IMR-90 (cell line): Measurements from ENCODE around the gene GRIN2A. TPM values are rescaled to one million over a fixed set of nuclear protein-coding genes. Genes with fewer than 3 reads are reported as not detected.

Experiments
- ATAC-seq: fragments of 200-7000 bp; cut with Tn5 transposase; 2 replicates; pipeline ENCODE4 v1.9.1; 2020; ENCODE audit warnings: low read depth, mild to moderate bottlenecking, moderate library complexity
- BruUV-seq: library from RNA; stranded (reverse); fragments of 400-500 nt; replicated peaks from 2 replicates; lab custom pipeline; 2021; lab: Mats Ljungman, UMichigan
- CTCF ChIA-PET: fragments of 300-600 bp; formaldehyde crosslinking; extraction: SDS; loops from one replicate; lab custom pipeline; 2021; ENCODE audit warnings: antibody characterized with exemption; lab: Yijun Ruan, JAX
- POLR2A ChIA-PET: fragments of 300-600 bp; sonication (Branson Sonifier 250); formaldehyde crosslinking; loops from one replicate; lab custom pipeline; 2022; ENCODE audit warnings: antibody characterized with exemption; ENCODE audit not compliant: unreplicated experiment; lab: Charles Lee
- DNase-seq: peaks from one replicate; pipeline ENCODE4 v3.0.0; 2013
- H2AFZ ChIP-seq: replicated peaks from 2 replicates; pipeline ENCODE3; 2013; ENCODE audit warnings: low read length, mild to moderate bottlenecking; ENCODE audit not compliant: poor library complexity
- H2AK5ac ChIP-seq: 2 replicates; pipeline ENCODE4 v1.6.1; 2013; ENCODE audit warnings: low read depth, low read length, inconsistent platforms
- H2AK9ac ChIP-seq: replicated peaks from 2 replicates; pipeline ENCODE3; 2013; ENCODE audit warnings: mild to moderate bottlenecking, low read depth, low read length, moderate library complexity; ENCODE audit not compliant: poor library complexity
- H2BK120ac ChIP-seq: 2 replicates; pipeline ENCODE4 v1.6.1; 2013; ENCODE audit warnings: low read depth, low read length, inconsistent platforms
- H2BK15ac ChIP-seq: 3 replicates; pipeline ENCODE4 v1.6.1; 2013; ENCODE audit warnings: low read depth, low read length, inconsistent platforms
- H2BK20ac ChIP-seq: 2 replicates; pipeline ENCODE4 v1.6.1; 2013; ENCODE audit warnings: low read depth, mild to moderate bottlenecking, inconsistent platforms, low read length, moderate library complexity
- H2BK5ac ChIP-seq: 2 replicates; pipeline ENCODE4 v1.6.1; 2013; ENCODE audit warnings: mild to moderate bottlenecking, low read depth, low read length, inconsistent platforms; ENCODE audit not compliant: poor library complexity, severe bottlenecking
- H3K14ac ChIP-seq: replicated peaks from 2 replicates; pipeline ENCODE4 v1.6.1; 2013; ENCODE audit warnings: low read depth, low read length, inconsistent platforms
- H3K18ac ChIP-seq: 2 replicates; pipeline ENCODE4 v1.6.1; 2013; ENCODE audit warnings: low read depth, low read length, control low read depth
- H3K23ac ChIP-seq: 2 replicates; pipeline ENCODE4 v1.6.1; 2013; ENCODE audit warnings: low read depth, low read length, inconsistent platforms
- H3K27ac ChIP-seq: 2 replicates; pipeline ENCODE4 v1.5.1; 2013; ENCODE audit warnings: mild to moderate bottlenecking, control low read depth, low read length; ENCODE audit not compliant: insufficient read depth
- H3K27me3 ChIP-seq: 2 replicates; pipeline ENCODE4 v1.6.1; 2013; ENCODE audit warnings: low read length; ENCODE audit not compliant: control insufficient read depth, insufficient read depth
- H3K36me3 ChIP-seq: 2 replicates; pipeline ENCODE4 v1.6.1; 2013; ENCODE audit warnings: low read length, mixed read lengths; ENCODE audit not compliant: control insufficient read depth, insufficient read depth
- H3K4ac ChIP-seq: 2 replicates; pipeline ENCODE4 v1.6.1; 2013; ENCODE audit warnings: low read depth, low read length, inconsistent platforms
- H3K4me1 ChIP-seq: 2 replicates; pipeline ENCODE4 v1.6.1; 2013; ENCODE audit warnings: low read length, mixed read lengths; ENCODE audit not compliant: control insufficient read depth, insufficient read depth
- H3K4me2 ChIP-seq: 2 replicates; pipeline ENCODE4 v1.6.1; 2013; ENCODE audit warnings: low read depth, mild to moderate bottlenecking, control low read depth, low read length, moderate library complexity
- H3K4me3 ChIP-seq: 2 replicates; pipeline ENCODE4 v1.5.1; 2013; ENCODE audit warnings: low read depth, mild to moderate bottlenecking, control low read depth, low read length, moderate library complexity; ENCODE audit not compliant: insufficient read depth
- H3K56ac ChIP-seq: 2 replicates; pipeline ENCODE4 v1.6.1; 2013; ENCODE audit warnings: low read length, inconsistent platforms; ENCODE audit not compliant: insufficient read depth; ENCODE audit errors: extremely low read depth
- H3K79me1 ChIP-seq, 2 experiments: 2 replicates each; pipeline ENCODE4 v1.6.1; 2013; ENCODE audit warnings: low read length in 2 of 2, inconsistent platforms in 1 of 2, low read depth in 1 of 2
- H3K9ac ChIP-seq: 2 replicates; pipeline ENCODE4 v1.6.1; 2013; ENCODE audit warnings: low read depth, low read length, control low read depth
- H3K9me1 ChIP-seq: 2 replicates; pipeline ENCODE4 v1.6.1; 2013; ENCODE audit warnings: low read length, inconsistent platforms; ENCODE audit not compliant: insufficient read depth
- H3K9me3 ChIP-seq: 2 replicates; pipeline ENCODE4 v1.6.1; 2013; ENCODE audit warnings: low read length; ENCODE audit not compliant: control insufficient read depth, insufficient read depth
- H4K20me1 ChIP-seq: 2 replicates; pipeline ENCODE4 v1.6.1; 2013; ENCODE audit warnings: low read length, inconsistent platforms; ENCODE audit not compliant: insufficient read depth
- H4K5ac ChIP-seq: 2 replicates; pipeline ENCODE4 v1.6.1; 2013; ENCODE audit warnings: mild to moderate bottlenecking, low read depth, low read length, control low read depth
- H4K8ac ChIP-seq, 2 experiments: 2 replicates each; pipeline ENCODE4 v1.6.1; 2013; ENCODE audit warnings: low read depth in 2 of 2, low read length in 2 of 2, control low read depth in 1 of 2, inconsistent platforms in 1 of 2
- H4K91ac ChIP-seq: 2 replicates; pipeline ENCODE4 v1.6.1; 2013; ENCODE audit warnings: low read depth, low read length, inconsistent platforms; ENCODE audit not compliant: insufficient read depth
- BHLHE40 ChIP-seq: fragments of 150-350 bp; IDR thresholded peaks from 2 replicates; pipeline ENCODE4 v1.6.1; 2016; ENCODE audit warnings: mild to moderate bottlenecking, low read depth, low read length
- CEBPB ChIP-seq: IDR thresholded peaks from 2 replicates; pipeline ENCODE4 v1.6.1; 2012; ENCODE audit warnings: low read depth, low read length, improper control_type of control experiment
- FOS ChIP-seq: fragments of 150-350 bp; IDR thresholded peaks from 2 replicates; pipeline ENCODE4 v1.6.1; 2016; ENCODE audit warnings: low read depth, low read length
- MAZ ChIP-seq: IDR thresholded peaks from 2 replicates; pipeline ENCODE4 v1.6.1; 2012; ENCODE audit warnings: low read depth, mild to moderate bottlenecking, low read length, improper control_type of control experiment, moderate library complexity, borderline replicate concordance
- MXI1 ChIP-seq: IDR thresholded peaks from 2 replicates; pipeline ENCODE4 v1.6.1; 2012; ENCODE audit warnings: low read depth, mild to moderate bottlenecking, low read length, moderate library complexity, borderline replicate concordance
- RAD21 ChIP-seq: IDR thresholded peaks from 2 replicates; pipeline ENCODE4 v1.6.1; 2012; ENCODE audit warnings: low read length, improper control_type of control experiment
- RCOR1 ChIP-seq: IDR thresholded peaks from 2 replicates; pipeline ENCODE4 v1.6.1; 2012; ENCODE audit warnings: mild to moderate bottlenecking, low read length, improper control_type of control experiment; ENCODE audit not compliant: insufficient replicate concordance
- RFX5 ChIP-seq: IDR thresholded peaks from 2 replicates; pipeline ENCODE4 v1.8.0; 2012; ENCODE audit warnings: low read depth, mild to moderate bottlenecking, low read length, moderate library complexity
- SMC3 ChIP-seq: fragments of 150-350 bp; IDR thresholded peaks from 2 replicates; pipeline ENCODE4 v1.6.1; 2016; ENCODE audit warnings: low read depth, mild to moderate bottlenecking, antibody characterized with exemption, low read length, moderate library complexity
- WGBS, 2 experiments: methylation state at CpG; one replicate each; pipeline versions ENCODE4 v1.1.5 to v1.1.7; 2013; ENCODE audit warnings: missing lambda C conversion rate in 2 of 2; ENCODE audit not compliant: insufficient read length in 1 of 2; ENCODE audit errors: extremely low coverage in 2 of 2; 5-methylcytosine and 5-hydroxymethylcytosine counted together
- dilution Hi-C: fragments of 300-500 bp; cut with HindIII; formaldehyde crosslinking; loops from one replicate; pipeline ENCODE4 v1.14.3; 2018; ENCODE audit warnings: low sequenced_read_pairs; ENCODE audit not compliant: unreplicated experiment
- in situ Hi-C: fragments of 300-500 bp; cut with MboI; formaldehyde crosslinking; loops from 3 replicates; pipeline ENCODE4 v1.14.3; 2019; ENCODE audit warnings: low sequenced_read_pairs, inconsistent platforms, mixed read lengths
- intact Hi-C: fragments of 100-400 bp; cut with micrococcal nuclease; formaldehyde crosslinking; loops from 2 replicates; pipeline ENCODE4 v1.10.0; 2022
- polyA plus RNA-seq, 3 experiments: library from polyadenylated mRNA; depleted of rRNA; stranded (reverse); fragments of >200 nt; gene quantifications; 2 replicates each; pipeline ENCODE4 v1.2.3, GENCODE V29; 2012; ENCODE audit warnings: low replicate concordance in 1 of 3
- total RNA-seq: library from RNA; depleted of rRNA; stranded (reverse); fragments of >200 nt; gene quantifications from 2 replicates; pipeline ENCODE4 v1.2.3, GENCODE V29; 2012
- TF ChIP-seq, protein P1 (sequence below): fragments of 150-350 bp; IDR thresholded peaks from 2 replicates; pipeline ENCODE4 v1.6.1; 2016; ENCODE audit warnings: low read depth, mild to moderate bottlenecking, low read length, moderate library complexity, borderline replicate concordance

Gene GRIN2A
- total and polyA plus RNA-seq, 2 of the 4 experiments (the other 2 are of a cell fraction): under 0.01 TPM; not detected in 1

DNA sequence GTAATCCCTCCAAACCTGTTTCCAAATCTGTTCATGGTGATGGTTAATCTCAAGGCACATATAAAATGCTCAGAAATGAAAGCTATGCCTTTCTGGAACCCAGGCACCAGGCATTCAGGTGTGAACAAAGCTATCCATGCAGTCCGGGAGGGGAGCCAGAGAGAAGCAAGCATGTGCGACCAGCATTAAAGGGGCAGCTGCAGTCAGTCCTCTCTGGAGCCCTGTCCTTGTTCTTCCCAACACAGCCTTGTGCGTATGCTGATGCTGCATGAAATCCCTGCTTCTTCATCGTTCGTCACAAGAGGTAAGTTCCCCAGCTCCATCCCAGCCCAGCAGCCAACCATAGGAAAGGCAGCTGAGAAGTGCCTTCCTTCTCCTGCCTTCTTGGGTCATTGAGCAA lies 148.7 kb downstream of the GRIN2A start:
- no peaks in the 10 kb centered on the region for H3K79me1 ChIP-seq
- H3K23ac ChIP-seq: no peak overlapping the region
- no peak overlapping the region for H2BK120ac ChIP-seq
- no peak for DNase-seq
- dilution Hi-C loops: no loop called here
- H3K4ac ChIP-seq: no peak overlapping the region
- H2BK5ac ChIP-seq: no peak overlapping the region
- H2AK9ac ChIP-seq: no peak overlapping the region
- BruUV-seq: no TSS peak
- H4K5ac ChIP-seq: no peak overlapping the region
- H4K8ac ChIP-seq: no peak overlapping the region
- no peak overlapping the region for H2AFZ ChIP-seq
- H3K9me3 ChIP-seq: peaks cover 29% of the 10 kb centered on the region
- H2BK15ac ChIP-seq: no peak overlapping the region
- no peak overlapping the region for H2BK20ac ChIP-seq
- TF ChIP-seq FOS: no peak
- TF ChIP-seq, protein P1, sequence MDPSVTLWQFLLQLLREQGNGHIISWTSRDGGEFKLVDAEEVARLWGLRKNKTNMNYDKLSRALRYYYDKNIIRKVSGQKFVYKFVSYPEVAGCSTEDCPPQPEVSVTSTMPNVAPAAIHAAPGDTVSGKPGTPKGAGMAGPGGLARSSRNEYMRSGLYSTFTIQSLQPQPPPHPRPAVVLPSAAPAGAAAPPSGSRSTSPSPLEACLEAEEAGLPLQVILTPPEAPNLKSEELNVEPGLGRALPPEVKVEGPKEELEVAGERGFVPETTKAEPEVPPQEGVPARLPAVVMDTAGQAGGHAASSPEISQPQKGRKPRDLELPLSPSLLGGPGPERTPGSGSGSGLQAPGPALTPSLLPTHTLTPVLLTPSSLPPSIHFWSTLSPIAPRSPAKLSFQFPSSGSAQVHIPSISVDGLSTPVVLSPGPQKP: no peak
- TF ChIP-seq RCOR1: no peak
- TF ChIP-seq MXI1: no peak
- TF ChIP-seq SMC3: no peak
- TF ChIP-seq BHLHE40: no peak
- TF ChIP-seq RFX5: no peak
- TF ChIP-seq RAD21: no peak
- no peak for TF ChIP-seq MAZ
- TF ChIP-seq CEBPB: no peak
- no peaks in the 10 kb centered on the region for H4K20me1 ChIP-seq
- in situ Hi-C loops: no loop called here
- no peaks in the 10 kb centered on the region for H3K27me3 ChIP-seq
- no peaks in the 10 kb centered on the region for H3K4me1 ChIP-seq
- intact Hi-C loops: no loop called here
- no peak overlapping the region for H4K91ac ChIP-seq
- no peak overlapping the region for H3K4me2 ChIP-seq
- no peak overlapping the region for H2AK5ac ChIP-seq
- H3K56ac ChIP-seq: no peak overlapping the region
- no peak overlapping the region for H3K27ac ChIP-seq
- ATAC-seq: no peak
- WGBS, 2 experiments: 75% methylated on average over 2 of the region's 5 CpGs; no CpG with 5 or more reads in 1 of the 2 experiments
- ChIA-PET CTCF (no interaction called here), POLR2A (no interaction called here)
- no peak overlapping the region for H3K14ac ChIP-seq
- no peaks in the 10 kb centered on the region for H3K9me1 ChIP-seq
- no peak overlapping the region for H3K9ac ChIP-seq
- no peak overlapping the region for H3K18ac ChIP-seq
- H3K36me3 ChIP-seq: no peaks in the 10 kb centered on the region
- H3K4me3 ChIP-seq: no peak overlapping the region
